GM12891 (cell line): Measurements from ENCODE around the gene TPM1.

Source experiments
- DNase-seq: peaks from one replicate; pipeline ENCODE4 v3.0.0; 2011; ENCODE audit warnings: low spot score; ENCODE audit not compliant: insufficient read length
- FAIRE-seq: peaks from 2 replicates; lab custom pipeline; 2011; peaks lifted over from hg19 to GRCh38; lab: Jason Lieb, UNC
- PAX5 ChIP-seq: IDR thresholded peaks from 2 replicates; pipeline ENCODE4 v1.6.1; 2011; ENCODE audit warnings: low read length, moderate library complexity, mild to moderate bottlenecking; ENCODE audit not compliant: insufficient read depth, severe bottlenecking
- POLR2A ChIP-seq: IDR thresholded peaks from 2 replicates; pipeline ENCODE4 v1.6.1; 2011; ENCODE audit warnings: low read depth, low read length, control low read depth
- POLR2AphosphoS5 ChIP-seq: IDR thresholded peaks from 2 replicates; pipeline ENCODE4 v1.6.1; 2011; ENCODE audit warnings: low read depth, low read length, control low read depth
- POU2F2 ChIP-seq: IDR thresholded peaks from 2 replicates; pipeline ENCODE4 v1.6.1; 2011; ENCODE audit warnings: low read depth, mild to moderate bottlenecking, control low read depth, low read length, moderate library complexity
- SPI1 ChIP-seq: IDR thresholded peaks from 2 replicates; pipeline ENCODE4 v1.6.1; 2011; ENCODE audit warnings: low read depth, low read length, control low read depth
- TAF1 ChIP-seq: IDR thresholded peaks from 2 replicates; pipeline ENCODE4 v1.6.1; 2011; ENCODE audit warnings: low read depth, low read length, control low read depth

Gene TPM1

GRCh38 chr15:63047792-63048114, 5.2 kb downstream of the TPM1 start:
- DNase-seq, result no peak
- no peak for TF ChIP-seq TAF1
- TF ChIP-seq PAX5, result no peak
- FAIRE-seq, result no peak

- DNase-seq (peak; percentile 94), FAIRE-seq (peak; percentile 84)
- TF ChIP-seq TAF1, result no peak
- TF ChIP-seq PAX5, result no peak
- TF ChIP-seq POLR2A, result no peak
- TF ChIP-seq POU2F2, result no peak
- no peak for TF ChIP-seq SPI1
- no peak for TF ChIP-seq POLR2AphosphoS5
Measured at GRCh38 chr15:63048115-63048775, 5.7 kb downstream of the TPM1 start.

DNA sequence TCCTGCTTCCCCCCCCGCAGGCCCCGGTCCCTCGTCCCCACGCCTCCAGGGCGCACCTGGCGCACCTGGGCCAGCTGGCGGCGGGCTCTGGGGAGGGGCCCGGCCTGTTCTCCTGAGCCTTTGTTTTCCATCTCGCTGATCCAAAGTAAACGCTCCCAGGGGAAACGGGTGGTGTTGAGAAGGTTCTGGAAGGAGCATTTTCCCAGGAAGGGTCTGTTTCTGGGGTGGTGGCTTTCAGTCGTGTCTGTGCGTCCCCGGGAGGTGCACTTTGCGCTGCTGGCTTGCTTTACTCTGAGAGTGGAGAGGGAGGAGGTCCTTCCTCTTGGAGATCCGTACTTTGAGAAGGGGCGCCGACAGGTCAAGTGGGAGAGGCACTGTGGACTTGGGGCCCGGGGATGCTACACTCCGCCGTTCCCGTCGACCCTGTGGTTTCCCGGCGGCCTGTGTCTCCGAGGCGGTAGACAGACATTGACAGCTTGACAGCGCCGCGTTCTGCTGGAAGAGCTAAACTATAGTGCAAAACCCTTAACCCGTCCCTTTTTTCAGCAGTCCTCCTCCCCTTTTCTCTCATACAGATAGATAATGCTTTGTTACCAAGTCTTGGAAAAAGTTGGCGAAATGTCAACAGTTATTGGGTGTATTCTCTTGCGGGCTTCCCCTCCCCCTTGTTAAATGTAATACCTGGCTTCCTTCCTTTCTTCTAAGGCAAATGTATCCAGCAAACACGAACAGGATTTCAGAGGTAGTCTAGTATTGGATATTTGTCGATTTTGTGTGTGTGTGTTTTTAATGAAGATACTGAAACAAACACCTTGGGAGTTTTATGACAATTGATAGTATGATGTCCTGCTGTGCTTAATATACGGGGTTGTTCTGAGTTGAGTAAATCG, 6.5 kb downstream of the TPM1 start:
- no peak for TF ChIP-seq POLR2AphosphoS5
- no peak for TF ChIP-seq POU2F2
- no peak for TF ChIP-seq TAF1
- TF ChIP-seq PAX5, result no peak
- TF ChIP-seq SPI1, result no peak
- TF ChIP-seq POLR2A, result no peak
- DNase-seq (peak; percentile 15), FAIRE-seq (no peak)

DNA sequence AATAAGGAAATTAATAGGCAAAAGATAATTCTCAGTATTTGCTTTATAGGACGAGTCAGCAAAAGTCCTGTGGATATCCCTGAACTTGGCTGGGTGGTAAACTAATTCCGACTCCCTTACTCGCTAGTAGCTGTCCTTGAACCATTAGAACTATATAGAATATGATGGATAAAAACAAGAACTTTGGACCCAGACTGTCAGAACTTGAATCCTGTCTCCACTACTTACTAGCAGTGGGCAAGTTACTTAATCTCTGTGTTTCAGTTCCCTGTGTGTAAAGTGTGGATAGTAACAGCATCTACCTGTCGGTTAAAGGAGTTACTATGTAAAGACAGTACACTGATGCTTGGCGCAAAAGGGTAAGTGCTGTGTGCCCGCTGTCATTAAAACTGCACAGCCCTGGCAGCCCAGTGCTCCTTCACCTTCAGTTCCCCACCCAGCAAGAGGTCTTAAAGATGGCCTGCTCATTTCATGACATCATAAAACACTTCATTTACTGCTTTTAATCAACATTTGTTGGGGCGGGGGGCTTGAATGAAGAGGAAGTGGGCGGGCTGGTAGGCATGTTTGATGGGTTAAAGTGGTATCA, 7.3 kb downstream of the TPM1 start:
- no peak for DNase-seq
- FAIRE-seq, result no peak
- no peak for TF ChIP-seq SPI1

DNA sequence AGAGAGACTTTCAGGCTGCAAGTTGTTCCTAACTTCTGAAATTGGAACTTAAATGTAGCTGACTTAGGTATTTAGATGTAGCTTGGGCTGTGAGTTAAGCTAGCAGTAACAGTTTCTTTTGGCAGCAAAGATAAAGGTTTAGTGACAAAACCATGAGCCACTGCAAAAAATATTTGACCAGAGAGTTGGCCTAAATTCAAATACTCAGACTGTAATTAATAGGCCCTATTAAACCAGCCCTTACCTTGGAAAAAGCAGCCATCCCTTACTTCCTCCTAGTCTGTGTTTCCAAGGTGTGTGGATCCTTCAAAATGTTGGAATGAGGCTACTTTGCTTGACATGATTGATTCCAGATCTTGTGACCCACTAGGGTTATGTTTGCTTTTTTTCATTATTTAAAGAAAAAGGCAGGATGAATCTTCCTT, 8.2 kb downstream of the TPM1 start:
- TF ChIP-seq POLR2AphosphoS5, result no peak
- TF ChIP-seq SPI1, result no peak
- TF ChIP-seq POU2F2, result no peak
- TF ChIP-seq POLR2A, result no peak
- no peak for TF ChIP-seq TAF1
- no peak for TF ChIP-seq PAX5
- FAIRE-seq (no peak), DNase-seq (no peak)

GRCh38 chr15:63051156-63052066, 8.9 kb downstream of the TPM1 start:
- no peak for DNase-seq
- TF ChIP-seq PAX5 (no peak), POLR2A (no peak), POU2F2 (no peak), POLR2AphosphoS5 (no peak)
- no peak for FAIRE-seq

DNA sequence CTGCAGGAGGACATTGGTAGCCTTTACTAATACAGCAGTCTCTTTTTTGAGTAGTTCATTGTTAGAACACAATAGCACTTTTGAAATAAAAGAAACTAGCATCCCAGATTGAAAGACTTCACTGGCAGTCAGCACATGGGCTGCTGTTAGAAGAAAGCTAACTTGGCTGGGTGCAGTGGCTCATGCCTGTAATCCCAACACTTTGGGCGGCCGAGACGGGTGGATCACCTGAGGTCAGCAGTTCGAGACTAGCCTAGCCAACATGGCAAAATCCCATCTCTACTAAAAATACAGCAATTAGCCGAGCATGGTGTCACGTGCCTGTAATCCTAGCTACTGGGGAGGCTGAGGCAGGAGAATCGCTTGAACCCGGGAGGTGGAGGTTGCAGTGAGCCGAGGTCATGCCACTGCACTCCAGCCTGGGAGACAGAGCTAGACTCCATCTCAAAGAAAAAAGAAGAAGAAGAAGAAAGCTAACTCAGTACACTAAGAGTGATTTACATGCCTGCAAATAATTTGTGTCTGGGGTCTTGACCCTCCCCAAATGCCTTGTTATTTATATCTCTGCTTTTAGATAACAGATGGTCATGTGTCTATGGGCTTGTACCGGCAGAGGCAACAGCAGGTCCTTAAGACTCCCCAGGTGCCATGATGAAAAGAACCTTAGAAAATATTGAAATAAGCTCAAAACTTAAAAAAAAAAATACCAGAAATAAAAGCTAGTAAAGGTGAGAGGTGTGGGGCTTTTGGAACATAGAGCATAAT, 9.7 kb downstream of the TPM1 start:
- no peak for FAIRE-seq
- DNase-seq, result no peak
- TF ChIP-seq POLR2A, result no peak
- TF ChIP-seq PAX5, result no peak

GRCh38 chr15:63052961-63053698, 10.6 kb downstream of the TPM1 start:
- TF ChIP-seq PAX5 (no peak), POU2F2 (no peak), TAF1 (no peak), SPI1 (no peak), POLR2AphosphoS5 (no peak), POLR2A (no peak)
- FAIRE-seq, result no peak
- DNase-seq, result no peak

GRCh38 chr15:63054281-63054683, 11.7 kb downstream of the TPM1 start:
- no peak for FAIRE-seq

More at GRCh38 chr15:63054281-63054683, 11.7 kb downstream of the TPM1 start:
- DNase-seq, result no peak
- TF ChIP-seq PAX5 (no peak), POLR2A (no peak), SPI1 (no peak), POU2F2 (no peak)
